Renal pelvis (tissue), 4 donors: ENCODE measurements around the gene STIL. TPM values are rescaled to one million over a fixed set of nuclear protein-coding genes. Genes with fewer than 3 reads are reported as not detected.
"Not testable (repeated sequence)": the region's sequence is repeated elsewhere in the genome, so short reads cannot be mapped to it uniquely, and the experiment has no call there.

Experiments used
- DNase-seq: peaks from one replicate; pipeline ENCODE4 v3.0.0-alpha.2; 2013
- polyA plus RNA-seq, 3 donors: library from polyadenylated mRNA; unstranded; fragments of 120-200 nt; gene quantifications; one replicate each; pipeline ENCODE4 v1.2.1, GENCODE V29; 2013; ENCODE audit not compliant: insufficient read length in 3 of 3

Gene STIL
- polyA plus RNA-seq, 3 donors: 7.7 to 11.4 (median 9.6) TPM

DNA sequence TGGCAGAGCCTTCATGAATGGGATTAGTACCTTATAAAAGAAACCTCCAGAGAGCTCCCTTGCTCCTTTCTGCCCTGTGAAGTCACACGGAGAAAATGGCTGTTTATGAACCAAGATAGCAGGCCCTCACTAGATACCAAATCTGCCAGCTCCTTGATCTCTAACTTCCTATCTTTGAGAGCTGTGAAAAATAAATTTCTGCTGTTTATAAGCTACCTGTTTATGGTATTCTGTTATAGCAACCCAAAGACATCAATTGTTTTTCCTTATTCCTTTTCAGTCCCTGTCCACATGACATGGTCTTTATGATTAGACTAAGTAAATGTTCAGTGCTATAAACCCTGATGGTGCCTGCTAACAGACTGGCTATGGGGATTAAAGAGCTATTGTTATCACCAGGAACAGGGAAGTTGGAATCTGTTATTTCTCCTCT lies 9.7 kb upstream of the STIL start:
- no peak for DNase-seq

DNA sequence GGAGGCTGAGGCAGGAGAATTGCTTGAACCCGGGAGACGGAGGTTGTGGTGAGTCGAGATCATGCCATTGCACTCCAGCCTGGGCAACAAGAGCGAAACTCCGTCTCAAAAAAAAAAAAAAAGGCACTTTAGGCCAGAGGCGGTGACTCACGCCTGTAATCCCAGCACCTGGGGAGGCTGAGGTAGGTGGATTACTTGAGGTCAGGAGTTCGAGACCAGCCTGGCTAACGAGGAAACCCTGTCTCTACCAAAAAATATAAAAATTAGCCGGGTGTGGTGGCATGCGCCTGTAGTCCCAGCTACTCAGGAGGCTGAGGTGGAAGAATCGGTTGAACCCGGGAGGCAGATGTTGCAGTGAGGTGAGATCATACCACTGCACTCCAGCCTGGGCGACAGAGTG lies 6.0 kb upstream of the STIL start:
- not testable (repeated sequence) for DNase-seq

DNA sequence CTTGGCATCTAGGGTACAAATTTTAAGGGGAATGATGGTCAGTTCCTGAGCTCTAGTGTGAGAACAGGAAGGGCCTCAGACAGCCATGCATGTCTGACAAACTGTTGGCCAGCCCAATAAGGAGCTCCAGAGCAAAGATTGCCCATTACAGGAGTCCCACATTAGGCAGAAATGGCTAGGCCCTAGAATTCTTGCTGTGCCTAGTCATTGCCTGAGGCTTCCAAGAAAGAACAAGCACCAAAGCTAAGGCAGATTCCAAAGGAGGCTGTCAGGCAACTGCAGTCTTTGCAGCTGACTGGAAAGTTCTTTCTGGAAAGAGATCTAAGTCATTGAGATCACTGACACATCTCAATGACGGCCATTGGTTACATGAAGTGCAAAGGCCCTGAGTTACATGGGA lies 3.9 kb upstream of the STIL start:
- DNase-seq: no peak

DNA sequence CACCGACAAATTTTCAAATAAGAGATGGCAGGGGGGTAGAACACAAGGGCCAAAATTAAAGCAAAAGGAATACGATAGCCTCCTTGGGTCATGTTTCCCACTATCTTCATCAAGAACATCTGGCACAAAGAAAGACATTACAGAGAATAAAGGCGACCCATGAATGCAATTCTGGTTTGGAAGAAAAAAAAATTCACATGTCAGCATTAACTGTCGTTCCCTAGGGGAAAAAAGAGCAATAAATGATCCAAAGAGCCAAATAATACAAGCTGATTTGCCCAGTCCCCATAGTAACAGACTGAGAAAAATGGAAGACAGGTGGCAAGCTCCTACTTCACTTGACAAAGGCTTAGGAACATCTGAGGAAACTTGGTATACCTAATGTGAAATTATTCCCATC lies 4.5 kb downstream of the STIL start:
- DNase-seq: no peak

DNA sequence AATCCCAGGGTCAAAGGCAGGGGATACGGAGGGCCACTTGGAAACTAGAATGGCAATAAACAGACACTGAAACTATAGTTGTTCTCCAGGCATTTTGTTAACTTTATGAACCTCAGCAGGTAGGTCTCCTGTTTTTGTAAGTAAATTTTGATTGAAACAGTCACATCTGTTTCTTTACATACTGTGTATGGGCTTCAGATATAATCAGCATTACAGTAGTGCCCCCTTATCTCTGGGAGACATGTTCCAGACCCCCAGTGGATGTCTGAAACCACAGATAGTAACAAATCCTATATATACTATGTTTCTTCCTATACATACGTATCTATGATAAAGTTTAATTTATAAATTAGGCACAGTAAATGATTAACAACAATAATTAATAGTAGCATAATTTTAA lies 11.5 kb downstream of the STIL start:
- no peak for DNase-seq

DNA sequence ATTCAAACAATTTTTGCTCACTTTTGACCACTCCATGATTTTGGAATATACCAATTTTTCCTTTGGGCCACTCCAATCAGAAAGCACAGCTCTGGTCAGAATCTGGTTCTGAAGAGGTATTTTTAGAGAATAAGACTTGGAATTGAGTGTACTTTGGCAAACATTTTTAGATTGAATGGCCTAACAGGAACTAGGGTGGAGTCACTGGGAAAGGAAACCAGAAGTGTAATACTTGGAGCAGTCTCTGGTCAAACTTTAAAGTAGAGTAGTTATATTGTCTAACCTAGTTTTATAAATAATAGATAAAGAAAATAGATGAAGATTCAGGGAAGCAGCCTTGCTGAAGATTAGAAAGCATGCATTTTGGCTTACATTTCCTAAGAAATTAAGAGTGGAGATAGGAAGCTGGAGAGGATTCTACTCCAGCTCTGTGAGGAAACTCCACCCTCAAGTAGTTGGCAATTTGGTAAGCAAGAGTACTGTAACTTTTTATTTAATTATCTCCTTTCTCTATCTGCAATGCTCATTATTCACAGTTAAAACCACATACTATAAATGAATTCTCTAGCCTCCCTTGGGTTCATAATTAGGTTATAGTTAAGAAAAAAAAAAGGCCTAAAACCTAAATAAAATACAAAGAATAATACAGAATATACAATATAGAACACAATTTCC lies 15.8 kb downstream of the STIL start:
- no peak for DNase-seq

DNA sequence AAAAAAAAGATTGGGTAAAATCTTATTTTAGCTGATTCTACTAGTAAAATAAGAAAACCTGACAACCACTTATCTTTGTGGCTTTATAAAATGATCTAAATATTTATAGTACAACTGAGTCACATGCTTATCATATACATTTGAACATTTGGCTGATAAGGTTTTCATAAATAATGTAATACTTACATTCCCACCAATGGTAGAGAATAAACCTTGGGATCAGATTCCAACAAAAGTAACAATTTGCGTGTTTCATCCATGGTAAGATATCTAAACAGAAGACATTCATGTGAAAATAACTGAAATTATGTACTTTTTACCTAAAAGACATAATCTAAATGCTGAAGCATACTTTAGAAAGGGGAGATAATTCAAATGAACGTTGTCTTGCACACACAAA lies 18.4 kb downstream of the STIL start:
- no peak for DNase-seq

DNA sequence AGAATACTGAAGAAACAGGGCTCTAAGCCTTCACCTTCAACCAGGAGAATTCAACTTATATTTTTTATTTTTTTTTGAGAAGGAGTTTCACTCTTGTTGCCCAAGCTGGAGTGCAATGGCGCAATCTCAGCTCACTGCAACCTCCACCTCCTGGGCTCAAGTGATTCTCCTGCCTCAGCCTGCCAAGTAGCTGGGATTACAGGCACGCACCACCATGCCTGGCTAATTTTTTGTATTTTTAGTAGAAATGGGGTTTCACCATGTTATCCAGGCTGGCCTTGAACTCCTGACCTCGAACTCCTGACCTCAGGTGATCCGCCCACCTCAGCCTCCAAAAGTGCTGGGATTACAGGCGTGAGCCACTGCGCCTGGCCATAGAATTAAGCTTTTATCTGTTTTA lies 19.1 kb downstream of the STIL start:
- DNase-seq: not testable (repeated sequence)

DNA sequence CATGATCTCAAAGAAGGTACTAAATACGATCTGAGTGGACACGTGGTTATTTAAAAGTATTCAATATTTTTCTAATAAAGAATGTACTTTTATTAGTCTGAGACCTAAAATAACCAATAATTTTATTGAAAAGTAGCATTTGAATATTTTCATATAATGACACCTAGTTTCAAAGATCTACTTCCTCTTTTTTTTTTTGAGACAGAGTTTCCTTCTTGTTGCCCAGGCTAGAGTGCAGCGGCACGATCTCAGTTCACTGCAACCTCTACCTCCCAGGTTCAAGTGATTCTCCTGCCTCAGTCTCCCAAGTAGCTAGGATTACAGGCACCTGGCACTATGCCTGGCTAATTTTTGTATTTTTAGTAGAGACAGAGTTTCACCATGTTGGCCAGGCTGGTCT lies 25.8 kb downstream of the STIL start:
- DNase-seq: not testable (repeated sequence)

DNA sequence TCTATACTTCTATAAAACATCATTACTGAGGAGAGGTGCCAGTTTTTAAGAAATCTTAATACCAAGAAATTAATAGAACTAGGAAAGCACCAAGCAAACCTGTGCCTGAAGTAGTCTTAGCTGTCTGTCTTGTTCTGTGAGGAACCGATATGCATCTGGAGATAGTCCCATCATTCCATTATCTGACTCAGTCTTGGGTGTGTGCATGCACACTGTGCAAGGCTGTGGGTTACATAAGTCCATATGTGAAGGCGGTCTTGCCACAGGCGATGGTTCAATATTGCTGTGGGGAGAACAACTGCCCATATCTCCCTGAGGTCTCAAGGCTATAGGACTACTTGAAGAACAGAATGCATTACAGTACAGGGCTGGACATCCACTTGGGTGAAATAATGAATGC lies 33.8 kb downstream of the STIL start:
- no peak for DNase-seq

DNA sequence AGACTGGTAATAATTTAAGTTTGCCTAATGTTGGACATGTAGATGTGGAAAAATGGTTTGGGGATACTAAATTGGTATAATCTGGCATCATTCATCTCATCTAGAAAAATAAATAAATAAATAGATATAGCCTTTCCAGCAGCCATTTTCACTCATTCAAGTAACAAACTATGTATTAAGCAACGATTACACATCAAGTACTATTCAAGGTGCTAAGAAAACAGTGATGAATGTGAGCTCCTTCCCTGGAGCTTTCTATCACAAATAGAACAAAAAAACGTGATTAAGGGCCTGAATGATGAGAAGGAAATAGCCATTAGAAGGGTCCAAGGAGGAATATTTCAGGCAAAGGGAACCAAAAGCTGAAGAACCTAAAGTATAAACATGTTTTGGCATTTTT lies 37.1 kb downstream of the STIL start:
- no peak for DNase-seq

DNA sequence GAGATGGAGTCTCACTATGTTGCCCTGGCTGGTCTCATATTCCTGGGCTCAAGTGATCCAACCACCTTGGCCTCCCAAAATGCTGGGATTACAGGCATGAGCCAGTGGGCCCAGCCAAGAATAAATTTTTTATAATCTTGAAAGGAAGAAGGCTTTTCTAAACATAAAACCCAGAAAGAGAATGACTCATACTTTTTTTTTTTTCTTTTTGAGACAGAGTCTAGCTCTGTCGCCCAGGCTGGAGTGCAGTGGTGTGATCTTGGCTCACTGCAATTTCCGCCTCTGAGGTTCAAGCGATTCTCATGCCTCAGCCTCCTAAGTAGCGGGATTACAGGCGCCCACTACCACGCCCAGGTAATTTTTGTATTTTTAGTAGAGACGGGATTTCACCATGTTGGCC lies 38.1 kb downstream of the STIL start:
- DNase-seq: not testable (repeated sequence)

DNA sequence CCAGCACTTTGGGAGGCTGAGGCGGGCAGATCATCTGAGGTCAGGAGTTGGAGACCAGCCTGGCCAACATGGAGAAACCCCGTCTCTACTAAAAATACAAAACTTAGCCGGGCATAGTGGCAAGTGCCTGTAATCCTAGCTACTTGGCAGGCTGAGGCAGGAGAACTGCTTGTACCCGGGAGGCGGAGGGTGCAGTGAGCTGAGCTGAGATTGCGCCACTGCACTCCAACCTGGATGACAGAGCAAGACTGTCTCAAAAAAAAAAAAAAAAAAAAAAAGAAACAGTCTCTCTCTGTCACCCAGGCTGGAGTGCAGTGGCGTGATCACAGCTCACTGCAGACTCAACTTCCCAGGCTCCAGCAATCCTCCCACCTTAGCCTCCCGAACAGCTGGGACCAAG lies 48.4 kb downstream of the STIL start:
- not testable (repeated sequence) for DNase-seq

DNA sequence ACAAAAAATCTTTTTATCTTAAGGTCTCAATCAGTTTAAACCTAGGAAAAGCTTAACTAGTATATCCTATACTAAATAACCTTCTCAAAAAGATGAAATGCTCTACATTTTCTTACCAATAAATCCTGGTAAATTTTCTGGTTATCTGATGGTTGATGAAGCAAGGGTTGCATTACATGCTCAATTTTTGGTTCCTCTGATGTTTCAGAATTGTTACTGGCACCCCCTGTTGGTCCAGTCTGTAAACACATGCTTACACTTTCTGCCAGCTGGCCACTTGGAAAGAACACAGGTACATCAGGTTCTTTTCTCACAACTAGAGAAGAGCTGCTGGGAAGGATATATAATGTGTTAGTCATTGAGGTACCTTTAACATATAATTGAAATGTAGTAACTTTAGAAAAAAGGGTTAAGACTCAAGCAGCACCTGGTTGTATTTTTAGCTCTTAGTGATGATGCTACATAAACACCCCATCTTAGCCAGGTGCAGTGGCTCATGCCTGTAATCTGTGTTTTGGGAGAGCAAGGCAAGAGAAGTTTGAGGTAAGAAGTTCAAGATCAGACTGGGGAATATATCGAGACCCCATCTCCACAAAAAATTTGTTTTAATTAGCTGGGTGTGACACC lies 51.0 kb downstream of the STIL start:
- DNase-seq: no peak

DNA sequence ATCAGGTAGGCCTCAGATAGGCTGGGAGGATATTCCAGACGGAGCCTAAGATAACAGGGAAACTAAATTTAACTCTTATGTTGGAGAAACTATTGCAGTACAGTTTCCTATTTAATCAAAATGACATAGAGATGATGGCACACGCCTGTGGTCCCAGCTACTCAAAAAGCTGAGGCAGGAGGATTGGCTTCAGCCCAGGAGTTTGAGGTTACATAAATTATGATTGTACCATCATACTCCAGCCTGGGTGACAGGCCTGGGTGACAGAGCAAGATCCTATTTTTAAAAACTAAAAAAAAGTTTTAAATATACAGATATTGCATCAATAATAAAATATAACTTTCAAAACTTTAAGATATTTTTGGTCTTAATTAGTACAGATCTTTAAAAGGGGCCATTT lies 56.7 kb downstream of the STIL start:
- no peak for DNase-seq

DNA sequence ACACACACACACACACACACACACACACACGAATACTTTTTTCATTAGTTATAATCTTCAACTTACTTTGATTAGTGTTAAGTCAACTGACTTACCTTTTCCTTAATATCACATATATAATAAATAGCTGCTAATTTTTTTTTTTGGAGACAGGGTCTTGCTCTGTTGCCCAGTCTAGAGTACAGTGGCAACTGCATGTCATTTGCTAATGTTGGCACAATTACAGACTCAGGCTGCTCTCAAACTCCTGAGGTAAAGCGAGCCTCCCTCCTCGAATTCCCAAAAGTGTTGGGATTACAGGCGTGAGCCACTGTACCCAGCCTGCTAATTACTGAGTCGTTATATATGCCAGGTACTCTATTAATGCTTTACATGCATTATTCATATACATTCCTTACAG lies 61.2 kb downstream of the STIL start:
- DNase-seq: no peak

DNA sequence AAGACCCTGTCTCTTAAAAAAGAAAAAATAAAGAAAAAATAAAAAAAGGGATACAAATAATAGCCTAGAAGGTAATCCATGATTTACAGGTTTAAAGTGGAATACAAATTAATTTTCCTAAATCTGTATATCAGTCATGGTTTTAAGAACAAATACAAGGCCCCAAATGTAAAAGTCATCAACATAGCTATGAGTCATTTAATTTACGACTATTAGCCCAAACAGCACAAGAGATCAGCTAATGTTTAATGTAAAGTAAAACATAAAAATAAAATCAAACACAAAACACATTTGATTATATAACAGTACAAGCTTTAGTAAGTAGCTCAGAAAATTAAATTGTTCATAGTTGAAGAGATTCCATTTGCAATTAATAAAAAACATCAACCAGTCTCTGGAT lies 61.6 kb downstream of the STIL start:
- no peak for DNase-seq

DNA sequence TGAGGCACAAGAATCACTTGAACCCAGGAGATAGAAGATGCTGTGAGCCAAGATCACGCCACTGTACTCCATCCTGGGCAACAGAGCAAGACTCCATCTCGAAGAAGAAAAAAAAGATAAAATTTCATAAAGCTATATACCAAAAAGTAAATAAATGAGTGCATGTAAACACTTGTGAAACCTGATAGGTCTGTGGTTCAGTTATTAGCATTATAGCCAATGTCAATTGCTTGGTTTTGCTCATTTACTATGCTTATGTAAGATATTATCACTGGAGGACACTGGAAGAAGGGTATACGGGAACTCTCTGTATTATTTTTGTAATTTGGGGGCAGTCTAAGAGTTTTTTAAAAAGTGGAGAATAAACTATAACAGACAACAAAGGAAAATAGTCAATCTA lies 64.2 kb downstream of the STIL start:
- no peak for DNase-seq

DNA sequence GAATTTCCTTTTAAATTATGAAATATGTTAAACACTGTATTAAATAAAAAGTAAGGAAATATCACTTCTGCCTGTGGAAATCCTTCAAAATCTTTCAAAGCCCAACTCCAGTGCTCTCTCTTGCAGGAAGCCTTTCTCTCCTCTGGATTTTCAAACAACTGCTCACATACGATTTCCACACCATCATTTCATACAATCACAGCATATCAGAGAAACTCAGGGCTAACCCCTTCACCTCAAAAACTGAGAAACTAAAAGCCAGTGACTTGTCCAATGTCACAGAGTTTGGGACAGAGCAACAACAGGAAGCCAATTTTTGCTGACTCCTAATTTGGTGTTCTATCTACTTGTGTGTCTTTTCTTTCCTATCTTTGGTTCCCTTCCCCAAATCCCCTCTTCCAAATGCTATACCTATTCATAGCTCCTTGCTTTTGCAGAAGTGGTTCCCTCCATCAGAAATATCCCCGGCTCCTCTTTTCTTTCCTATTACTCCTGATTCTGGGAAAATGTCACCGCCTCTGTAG lies 69.5 kb downstream of the STIL start:
- no peak for DNase-seq

DNA sequence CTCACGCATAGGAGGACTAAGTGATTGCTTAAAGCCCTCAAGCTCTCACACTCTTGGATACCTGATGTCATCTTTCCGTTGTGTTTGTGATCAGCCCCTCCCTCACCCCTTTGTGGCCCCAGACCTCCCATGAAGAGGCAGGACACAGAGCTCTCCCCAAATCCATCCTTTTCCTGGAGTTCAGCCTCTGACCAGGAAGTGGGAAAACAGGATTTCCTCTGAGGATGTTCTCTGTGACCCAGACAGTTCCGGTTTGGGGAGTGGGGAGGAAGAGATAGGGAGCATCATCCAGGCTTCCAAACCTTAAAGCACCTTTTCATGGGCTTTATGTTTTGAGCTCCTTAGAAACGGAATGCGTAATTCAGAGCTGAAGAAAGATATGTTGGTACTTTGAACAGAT lies 70.0 kb downstream of the STIL start:
- DNase-seq: no peak

DNA sequence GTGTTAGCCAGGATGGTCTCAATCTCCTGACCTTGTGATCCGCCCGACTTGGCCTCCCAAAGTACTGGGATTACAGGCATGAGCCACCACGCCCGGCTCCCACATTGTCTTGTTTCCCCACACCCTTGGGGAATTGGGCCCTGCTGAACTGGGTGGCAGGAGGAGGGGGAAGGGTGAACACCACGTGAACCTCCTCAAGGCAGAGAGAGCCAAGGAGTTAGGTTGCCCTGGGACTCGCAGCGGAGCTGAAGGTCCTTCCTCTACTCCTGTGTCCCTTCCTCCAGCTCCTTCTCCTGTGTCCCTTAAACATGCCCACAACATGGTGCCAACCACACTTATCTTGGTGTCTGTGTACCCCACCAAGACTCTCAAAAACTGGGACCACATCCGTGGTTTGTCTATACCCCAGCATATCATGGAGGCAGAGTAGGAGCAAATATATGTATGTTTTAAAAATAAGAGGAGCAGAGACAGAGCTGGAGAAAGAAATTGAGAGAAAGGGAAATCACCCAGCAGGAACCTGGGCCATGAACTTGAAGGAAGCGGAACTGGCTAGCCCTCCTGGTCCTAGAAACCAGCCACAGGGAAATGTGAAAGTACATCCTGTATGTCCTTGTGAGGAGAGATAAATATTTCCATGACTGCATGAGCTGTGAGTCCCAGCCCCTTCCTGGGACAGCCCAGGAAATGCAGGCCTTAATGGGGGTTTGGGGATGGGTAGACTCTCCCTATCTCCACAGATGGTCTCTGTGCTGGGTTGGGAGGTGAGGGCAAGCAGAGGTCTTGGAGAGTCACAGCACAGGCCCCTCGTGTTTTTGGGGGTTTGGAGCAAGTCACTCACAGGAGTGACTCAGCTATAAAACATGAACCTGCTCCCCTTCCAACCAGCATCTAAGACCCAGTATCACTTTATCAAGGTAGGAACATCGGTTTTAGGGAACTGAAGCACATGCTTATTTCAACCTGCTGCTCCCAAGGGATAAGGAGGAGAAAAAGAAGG lies 72.5 kb downstream of the STIL start:
- DNase-seq: no peak

DNA sequence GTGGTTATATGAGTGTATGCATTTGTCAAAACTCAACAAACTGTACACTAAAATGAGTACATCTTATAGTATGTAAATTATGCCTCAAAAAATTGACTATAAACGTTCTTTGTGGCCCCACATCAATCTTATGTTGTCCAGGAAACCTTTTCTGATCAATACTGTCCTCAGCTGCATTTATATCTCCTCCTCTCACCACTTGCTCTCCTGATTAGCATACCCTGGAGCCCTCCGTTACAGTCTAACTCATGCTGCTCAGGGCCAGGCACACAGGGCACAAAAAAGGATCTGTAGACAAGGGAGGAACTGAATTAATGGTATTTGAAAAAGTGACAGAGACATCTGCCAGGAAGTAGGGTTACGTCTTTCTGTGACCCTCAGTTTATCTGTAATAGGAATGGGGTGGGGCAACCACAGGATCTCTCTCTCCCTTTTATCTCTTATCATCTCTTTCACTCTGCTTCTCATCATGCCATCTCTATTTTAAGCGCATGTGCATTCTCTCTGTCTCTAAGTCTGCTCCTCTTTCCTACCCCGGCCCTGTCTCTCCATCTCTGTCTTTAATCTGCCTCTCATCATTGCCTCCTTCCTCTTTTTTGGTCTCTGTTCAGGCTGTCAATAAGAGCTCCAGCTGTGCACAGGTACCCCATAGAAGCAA lies 74.9 kb downstream of the STIL start:
- DNase-seq: no peak
